K562 (cell line): ENCODE data around the gene C1D. TPM values are rescaled to one million over a fixed set of nuclear protein-coding genes. Genes with fewer than 3 reads are reported as not detected.

Experiments
- ATAC-seq: fragments of 200-7000 bp; cut with Tn5 transposase; 3 replicates; pipeline ENCODE4 v1.9.1; 2020; ENCODE audit warnings: moderate library complexity
- BruUV-seq: library from RNA; stranded (reverse); fragments of 400-500 nt; replicated peaks from 2 replicates; lab custom pipeline; 2021; lab: Mats Ljungman, UMichigan
- CTCF ChIA-PET: fragments of 300-600 bp; formaldehyde crosslinking; extraction: SDS; loops from one replicate; lab custom pipeline; 2021; ENCODE audit warnings: low intra/inter-chr PET ratio; lab: Yijun Ruan, JAX
- POLR2A ChIA-PET: fragments of 300-600, 350-650 bp; sonication (Branson Sonifier 250); formaldehyde crosslinking; extraction: SDS; loops from one replicate; lab custom pipeline; 2021; ENCODE audit warnings: antibody characterized with exemption, inconsistent platforms; lab: Yijun Ruan, JAX
- DNase-seq, 4 experiments: peaks; one replicate each; pipeline versions ENCODE4 v3.0.0 to v3.0.0-alpha.2; 2011 to 2018; ENCODE audit warnings: low spot score in 3 of 4, mixed read lengths in 3 of 4; ENCODE audit errors: extremely low read depth in 1 of 4
- FAIRE-seq: peaks from 2 replicates; lab custom pipeline; 2011; peaks lifted over from hg19 to GRCh38; lab: Jason Lieb, UNC
- H2AFZ ChIP-seq: 2 replicates; pipeline ENCODE4 v1.6.0; 2011; ENCODE audit warnings: low read depth, low read length, control low read depth, inconsistent platforms
- H3K27ac ChIP-seq: fragments of 200-600 bp; 3 replicates; pipeline ENCODE4 v1.8.0; 2011; ENCODE audit warnings: low read depth, mild to moderate bottlenecking, control low read depth, inconsistent platforms, low read length, moderate library complexity, mixed read lengths; ENCODE audit errors: extremely low read depth
- H3K27me3 ChIP-seq, 2 experiments: fragments of 300-600 bp in 1 of 2; 2 replicates in 1 of 2; 3 replicates in 1 of 2; pipeline versions ENCODE4 v1.6.0 to v1.8.0; 2011; ENCODE audit warnings: inconsistent platforms in 2 of 2, low read length in 2 of 2, mild to moderate bottlenecking in 1 of 2, mixed read lengths in 1 of 2, moderate library complexity in 1 of 2; ENCODE audit not compliant: control insufficient read depth in 2 of 2, insufficient read depth in 2 of 2
- H3K36me3 ChIP-seq: fragments of 300-600 bp; 3 replicates; pipeline ENCODE4 v1.8.0; 2011; ENCODE audit warnings: mild to moderate bottlenecking, low read length, inconsistent platforms; ENCODE audit not compliant: control insufficient read depth, insufficient read depth
- H3K4me1 ChIP-seq, 2 experiments: fragments of 200-600 bp in 1 of 2; replicated peaks in 1 of 2; 2 replicates in 1 of 2; 3 replicates in 1 of 2; pipeline versions ENCODE4 v1.5.1 to v1.8.0; 2011; ENCODE audit warnings: inconsistent platforms in 2 of 2, low read length in 2 of 2, mild to moderate bottlenecking in 1 of 2, mixed read lengths in 1 of 2, moderate library complexity in 1 of 2; ENCODE audit not compliant: control insufficient read depth in 2 of 2, insufficient read depth in 2 of 2
- H3K4me2 ChIP-seq: 2 replicates; pipeline ENCODE4 v1.6.1; 2011; ENCODE audit warnings: low read length, control low read depth, inconsistent platforms, mixed read lengths; ENCODE audit not compliant: insufficient read depth
- H3K4me3 ChIP-seq: fragments of 200-600 bp; sonication (generic), shearing (Covaris generic); 2 replicates; pipeline ENCODE4 v1.5.1; 2016; ENCODE audit warnings: control low read depth, inconsistent platforms
- H3K79me2 ChIP-seq: fragments of 200-600 bp; 3 replicates; pipeline ENCODE4 v1.8.0; 2011; ENCODE audit warnings: low read length, inconsistent platforms; ENCODE audit not compliant: control insufficient read depth, insufficient read depth
- H3K9ac ChIP-seq, 2 experiments: 2 replicates each; pipeline versions ENCODE4 v1.6.0 to v1.6.1; 2011; ENCODE audit warnings: low read depth in 2 of 2, low read length in 2 of 2, control low read depth in 1 of 2, inconsistent platforms in 1 of 2, mild to moderate bottlenecking in 1 of 2, mixed read lengths in 1 of 2; ENCODE audit not compliant: insufficient read depth in 1 of 2
- H3K9me1 ChIP-seq: one replicate; pipeline ENCODE4 v1.6.0; 2011; ENCODE audit warnings: inconsistent platforms, mild to moderate bottlenecking, low read length, moderate library complexity; ENCODE audit not compliant: control insufficient read depth, insufficient read depth
- H3K9me3 ChIP-seq: replicated peaks from 2 replicates; pipeline ENCODE4 v1.5.1; 2011; ENCODE audit warnings: low read depth, low read length, inconsistent platforms; ENCODE audit not compliant: control insufficient read depth, insufficient read depth
- H4K20me1 ChIP-seq: replicated peaks from 2 replicates; pipeline ENCODE4 v1.6.1; 2011; ENCODE audit warnings: low read length, inconsistent platforms, mixed read lengths; ENCODE audit not compliant: control insufficient read depth, insufficient read depth
- ADNP ChIP-seq: fragments of 200-800 bp; sonication (Bioruptor generic); IDR thresholded peaks from 2 replicates; pipeline ENCODE4 v1.6.1; 2016; ENCODE audit warnings: missing genetic modification characterization, missing compliant biosample characterization
- CHD1 ChIP-seq: fragments of 200-600 bp; sonication (generic); IDR thresholded peaks from one replicate; pipeline ENCODE4 v1.6.1; 2012; ENCODE audit warnings: mild to moderate bottlenecking, moderate library complexity, low read length, inconsistent platforms
- EHMT2 ChIP-seq: fragments of 450-650 bp; IDR thresholded peaks from 2 replicates; pipeline ENCODE4 v1.6.1; 2018; ENCODE audit warnings: antibody characterized with exemption
- POLR2A ChIP-seq: fragments of 450-650 bp; conservative IDR thresholded peaks from 2 replicates; pipeline ENCODE4 v1.6.1; 2016
- POLR2AphosphoS5 ChIP-seq: IDR thresholded peaks from 2 replicates; pipeline ENCODE4 v1.6.1; 2011; ENCODE audit warnings: mild to moderate bottlenecking, low read depth, low read length, moderate library complexity; ENCODE audit not compliant: control insufficient read depth, insufficient read depth
- POLR2G ChIP-seq: fragments of 200-400 bp; formaldehyde crosslinking; IDR thresholded peaks from 2 replicates; pipeline ENCODE4 v1.6.1; 2017; ENCODE audit warnings: low read depth, mild to moderate bottlenecking, antibody characterized with exemption, low read length, moderate library complexity
- RCOR1 ChIP-seq, 2 experiments: IDR thresholded peaks; 2 replicates each; pipeline ENCODE4 v1.6.1; 2012; ENCODE audit warnings: low read depth in 2 of 2, low read length in 2 of 2, borderline replicate concordance in 1 of 2, improper control_type of control experiment in 1 of 2
- RFX7 ChIP-seq: fragments of 250-450 bp; sonication (Bioruptor Pico); IDR thresholded peaks from 2 replicates; pipeline ENCODE4 v1.5.1; 2021; ENCODE audit warnings: mild to moderate bottlenecking
- RNF2 ChIP-seq: sonication (generic); IDR thresholded peaks from 2 replicates; pipeline ENCODE4 v1.6.1; 2016
- ZKSCAN1 ChIP-seq: fragments of 150-350 bp; IDR thresholded peaks from 2 replicates; pipeline ENCODE4 v1.6.1; 2016; ENCODE audit warnings: low read depth, low read length
- ZKSCAN3 ChIP-seq: fragments of 250-450 bp; sonication (Bioruptor Pico); IDR thresholded peaks from 2 replicates; pipeline ENCODE4 v1.4.0; 2020
- ZNF12 ChIP-seq: sonication (generic); formaldehyde crosslinking; IDR thresholded peaks from 2 replicates; pipeline ENCODE4 v1.4.0; 2020; ENCODE audit warnings: mild to moderate bottlenecking, missing genetic modification reagents
- ZNF239 ChIP-seq: fragments of 250-450 bp; sonication (Bioruptor Pico); IDR thresholded peaks from 2 replicates; pipeline ENCODE4 v1.4.0; 2020; ENCODE audit warnings: mild to moderate bottlenecking
- ZNF696 ChIP-seq: fragments of 250-450 bp; sonication (Bioruptor Pico); conservative IDR thresholded peaks from 2 replicates; pipeline ENCODE4 v1.4.0; 2020; ENCODE audit warnings: mild to moderate bottlenecking, moderate library complexity
- WGBS: fragments of 100-300 bp; shearing (Covaris generic); methylation state at CpG from one replicate; pipeline ENCODE4 v1.1.6; 2016; ENCODE audit warnings: low coverage, mixed read lengths; ENCODE audit not compliant: insufficient coverage; ENCODE audit errors: missing lambda C conversion rate; 5-methylcytosine and 5-hydroxymethylcytosine counted together
- in situ Hi-C: fragments of 300-500 bp; cut with MboI; formaldehyde crosslinking; loops from 4 replicates; pipeline ENCODE4 v1.15.0; 2018; ENCODE audit warnings: inconsistent platforms, mixed read lengths
- intact Hi-C: fragments of 100-400 bp; cut with micrococcal nuclease; formaldehyde crosslinking; loops from 2 replicates; pipeline ENCODE4 v1.14.2; 2022
- polyA plus RNA-seq, 8 experiments: library from polyadenylated mRNA; depleted of rRNA in 4 of 8; stranded (reverse) in 5 of 8; unstranded in 3 of 8; fragments of >200 nt; fragmentation: Nextera tagmentation in 2 of 8; fragmentation: Illumina TruSeq in 1 of 8; extraction: Ambion mirVana in 2 of 8; extraction: Trizol in 1 of 8; gene quantifications; 2 replicates each; pipeline versions ENCODE4 v1.2.1 to v1.2.3, GENCODE V29; 2011 to 2014; ENCODE audit warnings: inconsistent platforms in 1 of 8, missing spikeins in 1 of 8
- total RNA-seq, 7 experiments: library from RNA; depleted of rRNA in 6 of 7; stranded (reverse); fragments of >200 nt in 6 of 7; fragmentation: Illumina TruSeq in 2 of 7; extraction: Trizol in 2 of 7; gene quantifications; 2 replicates each; pipeline versions ENCODE4 v1.2.1 to v1.2.3, GENCODE V29; 2011 to 2021; ENCODE audit warnings: low replicate concordance in 1 of 7
- TF ChIP-seq, protein P1 (sequence below): IDR thresholded peaks from 2 replicates; pipeline ENCODE4 v1.6.1; 2011; ENCODE audit not compliant: insufficient read length; ENCODE audit errors: extremely low read depth

Gene C1D
- total and polyA plus RNA-seq, 9 of the 15 experiments (the other 6 are each of a cell fraction or from before 2014, with no cell fraction given) = 33.2 to 123 (median 56.5) TPM

DNA sequence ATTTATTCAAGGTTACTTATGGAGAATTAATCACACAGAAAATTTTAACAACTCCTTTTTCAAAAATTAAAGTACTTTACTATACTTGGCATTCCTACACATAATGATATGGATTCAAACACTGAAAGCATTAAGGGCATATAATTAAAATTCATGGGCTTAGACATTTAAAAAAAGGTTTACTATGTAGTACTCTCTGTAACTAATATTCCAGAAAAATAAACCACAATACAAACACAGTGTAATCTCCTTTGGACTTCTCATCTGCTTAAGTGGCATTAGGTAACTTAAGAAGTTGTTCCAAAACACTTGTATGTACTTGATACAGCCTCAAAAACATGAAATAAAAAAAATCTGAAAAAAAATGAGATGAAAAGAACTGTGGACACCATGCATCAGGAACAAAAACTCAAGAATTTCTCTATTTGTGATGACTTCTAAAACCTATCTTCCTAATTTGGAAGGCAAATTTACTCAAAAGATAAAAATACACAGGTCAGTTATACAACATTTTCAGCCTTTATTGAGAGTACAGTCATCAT lies 21.0 kb downstream of the C1D start:
- BruUV-seq = no TSS peak

DNA sequence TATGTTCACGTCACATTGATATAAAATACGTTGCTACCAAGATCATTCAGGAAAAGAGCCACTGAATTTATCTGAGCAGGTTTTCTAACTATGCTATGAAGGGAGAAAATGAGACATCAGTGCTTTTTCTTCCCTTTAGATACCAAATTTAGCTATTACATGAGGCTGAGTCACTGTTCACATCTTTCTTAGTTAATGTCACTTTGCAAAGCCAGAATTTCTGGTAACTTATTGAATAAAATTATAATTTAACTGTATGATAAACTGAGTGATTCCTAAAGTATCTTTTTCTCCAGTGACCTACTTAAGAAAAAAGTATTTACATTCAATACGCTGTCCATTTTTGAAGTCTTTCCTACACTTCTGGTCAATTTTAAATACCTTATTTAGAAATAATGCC lies 22.7 kb downstream of the C1D start:
- POLR2A ChIA-PET = no interaction called here
- Histone ChIP-seq H4K20me1 (no peaks in the 10 kb centered on the region), H3K36me3 (peaks cover 15% of the 10 kb centered on the region; the same call in 2 of the 3 replicates), H3K27me3 (no peaks in the 10 kb centered on the region), H3K4me3 (no peak overlapping the region), H3K27ac (no peak overlapping the region), H3K79me2 (no peaks in the 10 kb centered on the region), H2AFZ (no peak overlapping the region), H3K9me1 (no peaks in the 10 kb centered on the region), H3K9ac (no peak overlapping the region), H3K9me3 (no peaks in the 10 kb centered on the region), H3K4me2 (no peak overlapping the region), H3K4me1 (no peaks in the 10 kb centered on the region)
- no peak for ATAC-seq
- intact Hi-C loops = no loop called here
- 78% methylated on average over 3 of the region's 3 CpGs for WGBS
- CTCF ChIA-PET = no interaction called here
- in situ Hi-C loops = no loop called here
- TF ChIP-seq RNF2 = no peak
- TF ChIP-seq CHD1 = no peak
- TF ChIP-seq ZNF12 = no peak
- TF ChIP-seq ZKSCAN3 = no peak
- no peak for TF ChIP-seq ZKSCAN1
- TF ChIP-seq EHMT2 = no peak
- no peak for TF ChIP-seq ZNF696 (CRISPR knock-in tag)
- no peak for FAIRE-seq
- BruUV-seq = no TSS peak
- no peak for DNase-seq

More for the DNA sequence above, 21.0 kb downstream of the C1D start:
- Histone ChIP-seq H4K20me1 (no peaks in the 10 kb centered on the region), H3K36me3 (peaks cover 24% of the 10 kb centered on the region; the same call in 2 of the 3 replicates), H3K79me2 (no peaks in the 10 kb centered on the region; the same call in 2 of the 3 replicates), H3K4me1 (no peaks in the 10 kb centered on the region), H3K4me3 (no peak overlapping the region), H3K27me3 (no peaks in the 10 kb centered on the region), H3K9me1 (no peaks in the 10 kb centered on the region), H2AFZ (no peak overlapping the region), H3K4me2 (no peak overlapping the region), H3K9ac (no peak overlapping the region), H3K9me3 (no peaks in the 10 kb centered on the region), H3K27ac (no peak overlapping the region)
- DNase-seq = no peak
- ChIA-PET CTCF (no interaction called here), POLR2A (interaction anchor here (0.5 kb wide), 1 partner anchor 10 kb away, joined by 3 read pairs; no protein-coding TSS in a partner anchor)
- TF ChIP-seq POLR2AphosphoS5 (no peak), RFX7 (CRISPR knock-in tag) (no peak), ZNF239 (CRISPR knock-in tag) (no peak), RCOR1 (IDR thresholded peaks at IDR 0.05; ENCODE audit: borderline replicate concordance in 1 of 2, low read depth in 2 of 2, low read length in 2 of 2) (no peak), POLR2A (no peak), ADNP (no peak), POLR2G (no peak)
- TF ChIP-seq, protein P1, sequence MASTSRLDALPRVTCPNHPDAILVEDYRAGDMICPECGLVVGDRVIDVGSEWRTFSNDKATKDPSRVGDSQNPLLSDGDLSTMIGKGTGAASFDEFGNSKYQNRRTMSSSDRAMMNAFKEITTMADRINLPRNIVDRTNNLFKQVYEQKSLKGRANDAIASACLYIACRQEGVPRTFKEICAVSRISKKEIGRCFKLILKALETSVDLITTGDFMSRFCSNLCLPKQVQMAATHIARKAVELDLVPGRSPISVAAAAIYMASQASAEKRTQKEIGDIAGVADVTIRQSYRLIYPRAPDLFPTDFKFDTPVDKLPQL = no peak
- no peak for ATAC-seq
- FAIRE-seq = no peak
- intact Hi-C loops = no loop called here
- in situ Hi-C loops = no loop called here
